Peyer's patch (tissue), 4 donors: Measurements from ENCODE around the gene PANK1. TPM values are rescaled to one million over a fixed set of nuclear protein-coding genes. Genes with fewer than 3 reads are reported as not detected.

Experiments
- DNase-seq, 3 donors: peaks; one replicate each; pipeline ENCODE4 v3.0.0-alpha.2; 2017 to 2019
- H3K27ac ChIP-seq, 4 donors: fragments of 200-600 bp; sonication (generic); one replicate each; pipeline ENCODE4 v1.5.1; 2016 to 2019
- H3K27me3 ChIP-seq, 2 donors: fragments of 200-600 bp; sonication (generic); one replicate each; pipeline ENCODE4 v1.5.1; 2019
- H3K36me3 ChIP-seq, 3 donors: fragments of 200-600 bp; sonication (generic); one replicate each; pipeline ENCODE4 v1.5.1; 2016 to 2019
- H3K4me1 ChIP-seq, 4 donors: fragments of 200-600 bp; sonication (generic); one replicate each; pipeline ENCODE4 v1.5.1; 2016 to 2019
- H3K4me3 ChIP-seq, 4 donors: fragments of 200-600 bp; sonication (generic); 1 replicate in 3 of 4; 2 replicates in 1 of 4; pipeline ENCODE4 v1.5.1; 2016 to 2019; ENCODE audit warnings: mild to moderate bottlenecking in 1 of 4
- H3K9me3 ChIP-seq, 4 donors: fragments of 200-600 bp; sonication (generic); one replicate each; pipeline ENCODE4 v1.5.1; 2016 to 2019; ENCODE audit warnings: mild to moderate bottlenecking in 1 of 4
- CTCF ChIP-seq, 6 experiments: fragments of 450-650 bp in 4 of 6; fragments of 200-600 bp in 2 of 6; sonication (generic) in 1 of 6; IDR thresholded peaks; one replicate each; pipeline ENCODE4 v1.5.1; 2017 to 2019; ENCODE audit warnings: antibody characterized with exemption in 6 of 6, mild to moderate bottlenecking in 3 of 6, moderate library complexity in 1 of 6
- POLR2A ChIP-seq, 2 donors: fragments of 450-650 bp; IDR thresholded peaks; one replicate each; pipeline ENCODE4 v1.5.1; 2017; ENCODE audit warnings: antibody characterized with exemption in 2 of 2, mild to moderate bottlenecking in 2 of 2, moderate library complexity in 2 of 2
- total RNA-seq, 4 donors: library from RNA; depleted of rRNA; stranded (reverse); fragments of >200 nt; gene quantifications; one replicate each; pipeline ENCODE4 v1.1.0, GENCODE V29; 2016

The PANK1 gene
- total RNA-seq, 4 donors from 2014 or later = 22.3 to 45.9 (median 33.9) TPM

DNA sequence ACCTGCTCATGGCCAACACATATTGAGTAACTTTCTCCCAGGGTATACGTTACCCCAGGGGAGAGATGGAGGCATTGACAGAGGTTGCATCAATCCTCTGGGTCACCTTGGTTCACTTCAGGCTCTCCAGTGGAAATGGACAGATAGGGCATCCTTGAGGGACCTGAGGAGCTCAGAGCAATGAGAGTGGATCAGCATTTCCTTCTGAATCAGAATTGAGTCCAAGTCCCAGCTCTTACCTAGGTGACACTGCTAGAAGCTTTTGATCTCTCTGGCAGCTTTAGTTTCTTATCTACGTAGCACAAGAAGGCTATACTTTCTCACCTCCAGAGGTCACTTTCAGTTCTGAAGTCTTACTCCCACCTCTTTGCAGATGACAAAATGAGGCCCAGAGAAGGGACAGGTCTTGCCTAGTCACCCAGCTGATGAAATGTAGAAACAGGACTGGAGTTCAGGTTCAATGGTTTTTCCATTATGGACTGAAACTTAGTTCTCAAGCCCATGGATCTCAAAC is 35.2 kb downstream of the PANK1 start:
- no peak for DNase-seq
- H3K4me1 ChIP-seq = no peaks in the 10 kb centered on the region
- TF ChIP-seq CTCF (IDR thresholded peaks at IDR 0.05) = no peak
- H3K36me3 ChIP-seq = peaks cover 0 to 18% (median 0%) of the 10 kb centered on the region in 3 donors
- no peak overlapping the region for H3K27ac ChIP-seq
- no peak overlapping the region for H3K4me3 ChIP-seq
- no peaks in the 10 kb centered on the region for H3K9me3 ChIP-seq
- no peaks in the 10 kb centered on the region for H3K27me3 ChIP-seq

GRCh38 chr10:89604200-89604599 is 40.8 kb downstream of the PANK1 start:
- no peak for DNase-seq
- Histone ChIP-seq H3K27ac (no peak overlapping the region), H3K36me3 (no peaks in the 10 kb centered on the region), H3K4me3 (no peak overlapping the region), H3K9me3 (no peaks in the 10 kb centered on the region), H3K27me3 (no peaks in the 10 kb centered on the region), H3K4me1 (no peaks in the 10 kb centered on the region)
- TF ChIP-seq POLR2A (IDR thresholded peaks at IDR 0.05) = no peak
- TF ChIP-seq CTCF (IDR thresholded peaks at IDR 0.05) = no peak

DNA sequence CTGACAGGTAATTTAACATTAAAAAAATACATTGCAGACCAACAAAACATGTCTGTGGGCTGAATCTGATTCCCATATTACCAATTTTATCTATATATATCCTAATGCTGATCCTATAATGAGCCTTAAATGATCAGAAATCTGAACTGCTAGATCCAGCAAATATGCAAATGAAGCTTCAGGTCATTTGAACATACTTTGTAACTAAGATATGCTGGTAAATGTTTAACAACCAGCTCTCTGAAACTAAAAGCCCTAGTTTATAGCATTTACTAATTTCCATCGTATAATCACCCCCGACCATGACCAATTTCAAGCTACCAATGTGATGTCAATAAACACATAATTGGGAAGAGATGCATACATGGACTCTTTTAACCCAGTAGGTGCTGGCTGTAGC is 42.1 kb downstream of the PANK1 start:
- Histone ChIP-seq H3K27me3 (no peaks in the 10 kb centered on the region), H3K9me3 (no peaks in the 10 kb centered on the region), H3K27ac (no peak overlapping the region), H3K4me1 (no peaks in the 10 kb centered on the region), H3K36me3 (no peaks in the 10 kb centered on the region), H3K4me3 (no peak overlapping the region)
- TF ChIP-seq CTCF (IDR thresholded peaks at IDR 0.05) (no peak), POLR2A (IDR thresholded peaks at IDR 0.05) (no peak)
- no peak for DNase-seq

GRCh38 chr10:89601728-89602361 is 43.2 kb downstream of the PANK1 start:
- Histone ChIP-seq H3K36me3 (no peaks in the 10 kb centered on the region), H3K4me1 (no peaks in the 10 kb centered on the region), H3K4me3 (no peak overlapping the region), H3K27me3 (no peaks in the 10 kb centered on the region), H3K27ac (no peak overlapping the region), H3K9me3 (no peaks in the 10 kb centered on the region)
- no peak for DNase-seq
- TF ChIP-seq CTCF (IDR thresholded peaks at IDR 0.05) = no peak
- TF ChIP-seq POLR2A (IDR thresholded peaks at IDR 0.05) = no peak

- Histone ChIP-seq H3K4me1 (no peaks in the 10 kb centered on the region), H3K9me3 (no peaks in the 10 kb centered on the region), H3K4me3 (no peak overlapping the region), H3K36me3 (no peaks in the 10 kb centered on the region), H3K27ac (no peak overlapping the region), H3K27me3 (no peaks in the 10 kb centered on the region)
- TF ChIP-seq CTCF (IDR thresholded peaks at IDR 0.05) (no peak), POLR2A (IDR thresholded peaks at IDR 0.05) (no peak)
- no peak for DNase-seq
Observed at GRCh38 chr10:89600041-89600440, 45.0 kb downstream of the PANK1 start.
